HG02588 (cell line): ENCODE data around the gene TMEM256.

Experiments
- ATAC-seq: cut with Tn5 transposase; IDR thresholded peaks from one replicate; pipeline ENCODE4 v1.9.1; 2021; ENCODE audit warnings: mild to moderate bottlenecking, moderate library complexity; ENCODE audit not compliant: unreplicated experiment

Gene TMEM256

DNA sequence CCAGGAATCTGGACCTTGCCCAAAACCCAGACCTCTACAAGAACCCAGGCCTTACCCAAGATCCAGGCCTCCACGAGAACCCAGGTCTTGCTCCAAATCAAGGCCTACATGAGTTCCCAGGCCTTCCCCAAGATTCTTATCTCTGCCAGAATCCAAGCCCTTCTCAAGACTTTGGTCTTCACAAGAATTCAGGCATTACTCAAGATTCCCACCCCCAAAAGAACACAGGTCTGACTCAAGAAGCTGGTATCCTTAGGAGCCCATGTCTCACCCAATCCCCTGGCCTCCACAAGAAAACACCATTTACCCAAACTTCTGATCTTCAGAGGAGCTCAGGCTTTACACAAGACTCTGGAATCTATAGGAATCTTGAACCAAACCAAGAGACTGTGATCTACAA is 27.3 kb upstream of the TMEM256 start:
- ATAC-seq = no peak

DNA sequence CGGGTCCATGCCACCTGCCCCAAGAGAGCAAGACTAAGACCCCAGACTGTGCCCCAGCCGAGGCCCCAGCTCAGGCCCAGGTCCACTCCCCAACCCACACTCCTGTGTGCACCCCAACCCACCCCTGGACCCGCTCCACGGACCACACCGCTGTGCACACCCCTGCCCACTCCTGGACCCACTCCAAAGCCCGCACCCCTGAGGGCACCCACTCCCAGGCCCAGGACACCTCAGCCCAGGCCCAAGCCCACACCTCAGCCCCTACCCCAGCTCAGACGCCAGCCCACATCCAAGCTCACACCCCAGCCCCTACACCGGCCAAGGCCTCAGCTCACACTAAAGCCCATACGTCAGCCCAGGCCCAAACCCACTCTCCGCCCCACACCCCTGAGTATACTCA is 25.8 kb upstream of the TMEM256 start:
- ATAC-seq = no peak

DNA sequence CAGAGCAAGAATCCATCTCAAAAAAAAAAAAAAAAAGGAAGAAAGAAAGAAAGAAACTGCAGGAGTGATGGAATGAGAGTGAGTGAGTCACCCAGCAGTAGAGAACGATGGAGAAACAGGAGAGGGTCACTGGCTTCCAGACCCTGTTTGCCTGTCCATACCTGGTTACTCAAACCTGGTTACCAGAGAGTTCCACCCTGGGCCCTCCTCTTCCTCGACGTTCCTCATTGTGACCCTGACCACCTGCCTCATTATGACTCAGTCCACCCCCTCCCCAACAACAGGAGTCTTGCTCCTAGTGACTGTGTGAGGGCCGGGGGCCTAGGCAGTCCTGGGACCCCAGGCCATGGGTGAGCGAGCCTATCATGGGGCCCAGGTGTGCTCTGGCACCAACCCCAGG is 24.7 kb upstream of the TMEM256 start, which contains the start of gene SPEM3:
Gene SPEM3 (plus strand): TSS at position 301 of the 400 bp plus-strand sequence. CDS start 46 bp downstream, at position 347.
- no peak for ATAC-seq

DNA sequence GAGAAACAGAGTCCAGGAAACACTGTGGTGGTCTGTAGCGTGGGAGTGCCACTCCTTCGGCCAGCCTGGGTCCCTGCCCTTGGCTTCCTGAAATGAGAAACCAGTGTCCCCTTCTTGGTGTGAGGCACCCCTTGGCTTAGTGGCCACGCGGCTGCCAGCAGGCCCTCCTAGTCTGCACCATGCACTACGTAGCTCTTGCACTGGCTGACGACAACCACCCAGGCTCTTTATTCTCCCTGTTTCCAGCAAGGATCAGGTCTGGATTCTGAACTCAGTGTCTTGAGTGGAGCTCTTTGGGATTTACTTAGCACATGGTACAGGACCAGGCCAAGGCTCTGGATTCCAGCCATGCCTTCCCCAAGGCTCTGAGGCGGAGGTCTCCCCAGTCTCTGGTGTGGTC is 23.7 kb upstream of the TMEM256 start:
- ATAC-seq = no peak

DNA sequence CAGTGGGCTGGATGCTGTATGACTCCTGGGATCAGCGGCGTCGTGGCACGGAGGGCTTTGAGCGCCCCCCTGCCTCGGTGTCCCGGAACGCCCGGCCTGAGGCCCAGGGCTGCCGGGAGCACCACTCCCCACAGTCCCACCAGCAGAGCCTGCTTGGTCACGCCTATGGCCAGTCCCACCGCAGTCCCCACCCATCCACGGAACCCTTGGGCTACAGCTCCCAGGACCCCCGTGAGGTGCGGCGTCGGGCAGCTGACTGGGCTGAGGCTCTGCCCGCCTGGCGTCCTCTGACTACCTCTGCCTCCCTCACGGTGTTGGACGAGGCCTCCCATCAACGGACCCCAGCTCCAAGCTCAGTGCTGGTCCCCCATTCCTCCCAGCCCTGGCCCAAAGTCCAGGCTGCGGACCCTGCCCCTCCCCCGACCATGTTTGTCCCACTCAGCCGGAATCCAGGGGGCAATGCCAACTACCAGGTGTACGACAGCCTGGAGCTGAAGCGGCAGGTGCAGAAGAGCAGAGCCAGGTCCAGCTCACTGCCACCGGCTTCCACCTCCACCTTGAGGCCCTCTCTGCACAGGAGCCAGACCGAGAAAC is 23.1 kb upstream of the TMEM256 start:
- no peak for ATAC-seq

DNA sequence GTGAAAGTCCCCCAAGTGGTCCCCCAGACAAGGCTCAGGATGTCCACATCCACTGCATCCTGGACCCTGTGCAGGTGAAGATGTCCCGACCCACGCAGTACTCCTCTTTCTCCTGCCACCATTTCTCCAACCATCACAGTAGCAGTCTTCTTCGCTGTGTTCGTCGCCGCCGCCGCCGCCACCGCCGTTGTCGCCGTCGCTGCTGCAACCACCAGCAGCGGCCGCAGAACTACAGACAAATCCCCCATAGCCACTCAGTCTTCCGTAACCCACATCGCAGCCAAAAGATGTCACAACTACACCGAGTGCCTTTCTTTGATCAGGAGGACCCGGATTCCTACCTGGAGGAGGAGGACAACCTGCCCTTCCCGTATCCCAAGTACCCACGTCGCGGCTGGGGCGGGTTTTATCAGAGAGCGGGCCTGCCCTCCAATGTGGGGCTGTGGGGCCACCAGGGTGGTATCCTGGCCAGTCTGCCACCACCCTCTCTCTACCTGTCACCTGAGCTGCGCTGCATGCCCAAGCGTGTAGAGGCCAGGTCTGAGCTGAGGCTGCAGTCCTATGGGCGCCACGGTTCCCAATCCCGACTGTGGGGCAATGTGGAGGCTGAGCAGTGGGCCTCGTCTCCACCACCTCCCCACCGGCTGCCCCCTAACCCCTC is 22.4 kb upstream of the TMEM256 start:
- ATAC-seq = no peak

DNA sequence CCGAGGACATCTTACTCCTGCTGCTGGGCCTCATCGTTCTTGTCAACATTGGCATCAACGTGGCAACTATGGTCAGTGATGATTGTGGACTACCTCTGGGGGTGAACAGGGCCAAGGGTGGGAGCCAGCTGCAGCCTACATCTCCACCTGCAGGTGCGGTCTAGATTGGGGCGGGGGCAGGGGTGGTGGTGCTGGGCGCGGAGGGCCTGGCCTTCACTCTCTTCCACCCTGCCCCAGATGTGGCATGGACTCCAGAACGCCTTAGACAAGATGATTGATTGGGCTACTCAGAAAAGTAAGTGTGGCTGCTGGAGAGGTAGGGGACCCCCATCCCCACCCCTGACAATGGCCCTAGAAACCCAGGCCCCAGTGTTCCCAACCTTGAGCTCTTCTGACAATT is 21.9 kb upstream of the TMEM256 start:
- no peak for ATAC-seq

DNA sequence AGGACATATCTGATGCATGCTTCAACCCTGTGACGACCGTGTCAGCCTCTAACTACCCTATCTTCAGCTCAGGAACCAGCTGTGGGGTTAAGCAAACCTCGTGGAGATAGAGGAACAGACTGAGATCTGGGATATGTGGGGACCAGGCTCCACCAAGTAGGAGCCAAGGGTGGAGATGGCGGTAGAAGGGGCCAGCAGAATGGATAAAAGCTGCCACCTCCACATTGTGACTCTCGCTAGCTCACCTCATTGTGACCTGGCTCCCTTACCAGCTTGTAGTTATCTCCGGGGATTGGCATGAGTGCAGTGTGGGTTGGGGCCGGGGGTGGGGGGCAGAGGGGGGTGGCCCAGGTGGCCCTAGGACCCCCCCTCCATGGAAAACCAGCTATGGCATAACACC is 21.4 kb upstream of the TMEM256 start, which contains the start of gene SPEM2:
Gene SPEM2 (plus strand): TSS at position 301 of the 400 bp plus-strand sequence. CDS start 73 bp downstream, at position 374.
- ATAC-seq = no peak

DNA sequence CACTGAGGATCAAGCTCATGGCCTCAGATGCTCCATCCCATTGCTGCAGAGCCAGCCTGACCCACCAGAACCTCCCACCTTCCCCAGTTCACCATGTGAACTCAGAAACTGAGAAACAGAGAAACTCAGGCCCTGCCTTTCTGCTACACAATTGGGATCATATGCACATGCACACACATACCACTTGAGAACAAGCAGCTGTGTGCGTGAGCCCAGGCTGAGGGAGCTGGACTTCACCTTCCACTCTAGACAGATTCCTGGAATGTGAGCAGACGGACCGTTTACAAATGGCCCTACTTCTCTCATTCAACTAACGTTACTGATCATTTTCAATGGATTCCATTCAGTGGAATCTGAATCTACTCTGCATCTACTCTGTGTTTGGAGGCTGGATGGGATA is 19.8 kb upstream of the TMEM256 start:
- no peak for ATAC-seq

DNA sequence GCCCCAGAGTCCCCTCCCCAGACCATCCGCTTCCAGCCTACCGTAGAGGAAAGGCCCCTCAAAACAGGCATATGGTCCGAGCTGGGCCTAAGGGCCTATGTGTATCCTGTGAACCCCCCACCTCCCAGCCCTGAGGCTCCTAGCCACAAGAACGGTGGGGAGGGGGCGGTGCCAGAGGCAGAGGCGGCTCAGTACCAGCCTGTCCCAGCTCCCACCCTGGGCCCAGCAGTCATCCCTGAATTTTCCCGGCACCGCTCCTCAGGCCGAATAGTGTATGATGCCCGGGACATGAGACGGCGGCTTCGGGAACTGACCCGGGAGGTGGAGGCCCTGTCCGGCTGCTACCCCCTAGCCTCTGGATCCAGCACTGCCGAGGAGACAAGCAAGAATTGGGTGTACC is 17.3 kb upstream of the TMEM256 start:
- ATAC-seq = no peak

DNA sequence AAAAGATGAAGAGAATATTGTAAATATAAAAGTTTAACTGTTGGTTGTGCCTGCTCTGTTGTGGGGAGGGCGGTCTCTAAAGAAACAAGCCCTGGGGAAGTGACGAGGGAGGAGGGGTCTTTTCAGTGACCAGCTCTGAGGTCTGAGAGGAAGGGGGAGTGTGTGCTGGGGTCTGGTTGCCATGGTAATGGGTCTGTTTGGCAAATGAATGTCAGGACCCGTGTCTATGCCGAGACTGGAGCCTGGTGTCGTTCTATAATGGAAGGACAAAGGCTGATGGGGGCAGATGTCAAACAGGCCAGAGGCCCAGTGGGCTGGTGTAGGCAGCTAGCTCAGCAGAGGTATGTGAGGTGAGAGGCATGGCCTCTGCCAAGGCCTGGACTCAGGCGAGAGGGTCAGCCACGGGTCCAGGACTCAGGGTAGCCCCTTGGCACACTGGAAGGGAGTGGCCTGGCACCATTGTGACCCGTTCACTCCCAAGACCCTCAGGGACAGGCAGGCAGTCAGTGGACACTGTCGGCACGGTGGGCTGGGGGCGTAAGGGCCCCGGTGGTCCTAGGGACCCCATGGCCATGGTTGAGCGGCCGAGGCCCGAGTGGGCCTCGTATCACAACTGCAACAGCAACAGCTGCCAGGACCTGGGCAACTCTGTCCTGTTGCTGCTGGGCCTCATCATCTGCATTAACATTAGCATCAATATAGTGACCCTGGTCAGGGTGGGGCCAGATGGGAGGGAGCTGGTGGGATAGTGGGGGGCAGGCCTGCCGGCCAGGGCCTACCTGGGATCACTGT is 16.1 kb upstream of the TMEM256 start, which contains the start of gene SPEM1:
Gene SPEM1 (plus strand): TSS at position 506 of the 792 bp plus-strand sequence. CDS start 61 bp downstream, at position 567.
- ATAC-seq = no peak

DNA sequence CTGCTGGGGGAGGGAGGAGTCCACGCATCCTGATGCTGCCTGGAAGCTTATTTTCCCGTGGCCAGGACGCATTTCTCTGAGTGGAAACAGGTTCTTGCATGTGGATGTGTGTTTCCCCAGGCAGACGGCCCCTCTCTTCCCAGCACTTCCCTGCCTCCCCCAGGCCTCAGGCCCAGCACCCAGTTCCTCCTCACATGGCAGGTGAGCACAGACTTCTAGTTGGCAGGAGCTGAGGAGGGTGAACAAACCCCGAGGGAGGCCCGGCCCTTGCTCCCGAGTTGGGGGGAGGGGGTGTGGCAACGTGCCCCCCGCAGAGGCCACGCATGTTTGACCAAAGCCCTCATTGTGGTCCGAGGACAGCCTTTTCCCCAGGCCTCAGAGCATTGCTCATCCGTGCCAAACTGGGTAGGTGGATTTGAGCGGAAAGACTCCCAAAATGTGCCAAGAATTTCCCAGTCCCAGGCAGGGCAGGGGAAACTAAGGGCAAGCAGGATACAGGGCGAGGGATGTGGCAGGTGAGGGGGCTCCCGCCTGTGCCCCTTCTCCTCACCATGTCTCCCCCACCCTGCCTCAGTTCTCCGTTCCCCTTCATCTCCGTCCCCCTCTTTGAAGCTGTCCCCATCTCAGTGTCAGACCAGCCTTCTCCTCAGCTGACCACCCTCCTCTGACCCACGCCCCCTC is 14.7 kb upstream of the TMEM256 start:
- ATAC-seq = no peak

DNA sequence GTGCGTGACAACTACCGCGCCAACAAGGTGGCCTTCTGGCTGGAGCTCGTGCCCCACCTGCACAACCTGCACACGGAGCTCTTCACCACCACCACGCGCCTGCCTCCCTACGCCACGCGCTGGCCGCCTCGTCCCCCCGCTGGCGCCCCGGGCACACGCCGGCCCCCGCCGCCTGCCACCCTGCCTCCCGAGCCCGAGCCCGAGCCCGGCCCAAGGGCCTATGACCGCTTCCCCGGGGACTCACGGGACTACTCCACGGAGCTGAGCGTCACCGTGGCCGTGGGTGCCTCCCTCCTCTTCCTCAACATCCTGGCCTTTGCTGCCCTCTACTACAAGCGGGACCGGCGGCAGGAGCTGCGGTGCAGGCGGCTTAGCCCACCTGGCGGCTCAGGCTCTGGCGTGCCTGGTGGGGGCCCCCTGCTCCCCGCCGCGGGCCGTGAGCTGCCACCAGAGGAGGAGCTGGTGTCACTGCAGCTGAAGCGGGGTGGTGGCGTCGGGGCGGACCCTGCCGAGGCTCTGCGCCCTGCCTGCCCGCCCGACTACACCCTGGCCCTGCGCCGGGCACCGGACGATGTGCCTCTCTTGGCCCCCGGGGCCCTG is 13.3 kb upstream of the TMEM256 start:
- ATAC-seq = no peak

DNA sequence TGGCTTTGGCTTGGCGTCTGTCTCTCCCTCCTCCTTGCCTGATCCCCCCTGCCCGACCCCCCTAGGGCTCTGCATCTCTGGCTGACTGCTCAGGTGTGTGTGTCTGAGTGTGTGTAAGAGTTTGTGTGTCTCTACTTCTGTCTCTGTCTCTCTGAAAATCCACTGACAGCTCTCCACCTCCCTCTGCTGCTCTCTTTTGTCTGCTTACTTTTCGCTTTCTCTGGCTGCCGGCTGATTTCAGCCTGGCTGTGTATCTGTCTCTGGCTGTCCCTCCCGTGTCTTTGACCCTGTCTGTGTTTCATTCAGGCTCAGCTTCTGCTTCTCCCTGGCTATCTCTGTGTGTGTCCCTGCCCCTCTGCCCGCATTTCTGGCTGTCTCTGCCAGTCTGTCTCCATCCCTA is 12.4 kb upstream of the TMEM256 start:
- no peak for ATAC-seq

DNA sequence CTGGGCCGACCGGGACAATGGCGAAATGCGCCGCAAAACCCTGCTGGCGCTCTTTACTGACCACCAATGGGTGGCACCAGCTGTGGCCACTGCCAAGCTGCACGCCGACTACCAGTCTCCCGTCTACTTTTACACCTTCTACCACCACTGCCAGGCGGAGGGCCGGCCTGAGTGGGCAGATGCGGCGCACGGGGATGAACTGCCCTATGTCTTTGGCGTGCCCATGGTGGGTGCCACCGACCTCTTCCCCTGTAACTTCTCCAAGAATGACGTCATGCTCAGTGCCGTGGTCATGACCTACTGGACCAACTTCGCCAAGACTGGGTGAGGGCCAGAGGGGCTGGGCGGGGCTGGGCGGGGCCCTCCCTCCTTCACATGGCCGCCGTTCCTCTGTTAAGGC is 11.9 kb upstream of the TMEM256 start:
- no peak for ATAC-seq

DNA sequence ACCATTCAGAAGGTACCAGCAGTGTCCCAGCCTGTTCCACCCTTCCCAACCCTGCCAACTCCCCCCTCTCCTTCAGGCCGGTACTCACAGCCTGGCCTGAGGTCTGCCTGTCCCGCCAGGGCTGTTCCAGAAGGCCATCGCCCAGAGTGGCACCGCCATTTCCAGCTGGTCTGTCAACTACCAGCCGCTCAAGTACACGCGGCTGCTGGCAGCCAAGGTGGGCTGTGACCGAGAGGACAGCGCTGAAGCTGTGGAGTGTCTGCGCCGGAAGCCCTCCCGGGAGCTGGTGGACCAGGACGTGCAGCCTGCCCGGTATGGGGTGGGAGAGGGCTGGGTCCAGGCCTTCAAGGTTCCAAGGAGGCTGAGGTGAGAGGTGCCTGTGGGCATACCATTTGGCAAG is 10.9 kb upstream of the TMEM256 start:
- no peak for ATAC-seq

DNA sequence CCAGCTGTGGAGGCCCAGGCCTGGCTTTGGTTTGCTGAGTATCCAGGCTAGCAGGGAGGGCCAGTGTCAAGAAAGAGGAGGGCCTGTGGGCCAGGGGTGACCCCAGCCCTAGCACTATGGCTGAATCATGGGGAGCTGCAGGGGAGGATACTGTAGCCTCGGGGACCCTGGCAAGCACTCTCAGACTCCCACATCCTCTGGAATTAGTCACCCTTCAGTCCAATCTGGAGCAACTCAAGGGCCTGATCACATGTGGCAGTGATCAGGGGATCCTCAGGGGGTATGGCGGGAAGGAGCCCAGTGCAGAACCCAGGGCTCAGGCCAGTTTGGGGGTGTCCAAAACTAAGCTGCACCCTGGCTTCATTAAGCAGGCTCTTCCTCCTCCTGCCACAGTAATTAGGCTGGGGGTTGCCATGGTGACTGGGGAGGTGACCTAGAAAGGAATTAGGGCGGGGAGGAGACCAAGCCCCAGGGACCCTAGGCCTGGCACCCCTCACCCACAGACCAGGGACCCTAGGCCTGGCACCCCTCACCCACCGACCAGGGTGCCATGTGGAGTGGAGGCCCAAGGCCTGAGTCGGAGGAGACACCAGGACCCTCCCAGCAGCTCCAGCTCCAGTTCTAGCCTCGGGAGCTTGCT is 9.6 kb upstream of the TMEM256 start:
- ATAC-seq = no peak

DNA sequence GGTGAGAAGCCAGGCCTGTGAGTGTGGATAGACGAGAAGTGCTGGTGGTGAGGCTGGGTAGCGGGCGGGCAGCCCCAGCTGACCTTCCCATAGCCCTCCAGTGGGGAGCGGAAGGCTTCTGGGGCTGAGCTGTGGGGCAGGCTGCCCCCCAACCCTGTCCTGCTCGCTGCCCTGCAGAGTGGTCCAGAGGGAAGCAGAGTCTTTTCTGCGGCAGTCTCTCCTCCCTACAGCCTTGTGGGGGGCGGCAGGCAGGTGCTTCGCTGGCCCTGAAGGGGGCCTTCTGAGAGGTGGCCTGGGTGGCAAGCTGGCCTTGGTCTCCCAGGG is 7.5 kb upstream of the TMEM256 start:
- ATAC-seq = no peak

DNA sequence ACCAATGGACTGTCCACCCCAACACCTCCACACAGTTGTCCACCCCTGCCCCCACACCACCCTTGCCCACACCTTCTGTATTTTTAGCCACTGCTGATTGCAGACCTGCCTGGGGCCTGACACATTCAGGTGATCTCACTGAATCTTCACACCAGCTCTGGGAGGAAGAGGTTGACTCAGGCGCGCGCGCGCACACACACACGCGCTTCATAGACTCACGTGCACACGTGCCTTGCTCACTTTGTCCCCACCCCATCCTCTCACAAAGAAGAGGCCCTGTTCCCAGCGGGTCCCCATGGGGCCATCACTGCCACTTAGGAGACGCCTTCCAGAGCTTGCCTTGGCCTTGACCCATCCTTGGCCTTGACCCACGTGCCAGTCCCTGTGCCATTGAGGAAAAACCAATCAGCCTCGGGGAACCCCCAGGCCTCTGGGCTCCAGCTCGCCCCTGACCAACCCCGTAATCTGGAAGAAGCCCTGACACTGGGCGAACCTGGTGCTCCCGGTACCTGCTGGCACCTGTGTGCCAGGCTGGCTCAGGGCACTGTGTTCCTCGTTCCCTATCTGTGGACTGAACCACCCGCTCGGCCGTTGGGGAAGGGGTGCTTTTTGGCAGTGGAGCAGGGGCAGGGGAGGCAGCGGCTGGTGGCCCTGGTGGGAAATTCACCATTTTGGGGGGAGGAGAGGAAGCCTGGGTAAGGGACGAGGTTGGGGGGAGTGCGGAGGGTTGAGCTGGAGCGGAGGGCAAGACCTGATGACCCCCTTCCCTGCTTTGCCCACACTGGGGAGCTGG is 6.9 kb upstream of the TMEM256 start:
- ATAC-seq = no peak

DNA sequence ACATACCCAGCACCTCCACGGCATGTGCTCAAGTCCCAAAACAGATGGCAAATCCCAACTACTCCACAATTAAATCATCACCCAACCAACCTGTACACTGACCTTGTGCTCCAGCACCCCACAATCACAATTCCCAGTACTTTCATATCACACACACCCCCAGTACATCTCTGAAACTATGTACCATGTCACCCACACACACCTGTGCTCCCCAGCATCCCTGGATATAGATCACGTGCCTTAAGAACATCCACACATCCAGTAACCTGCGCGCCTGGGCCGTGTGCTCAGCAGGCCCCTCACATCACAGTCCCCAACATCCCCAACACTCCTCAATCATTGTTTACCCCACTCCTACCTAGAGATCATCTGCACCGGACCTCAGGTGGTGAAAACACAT is 5.8 kb upstream of the TMEM256 start:
- ATAC-seq = no peak
